Esophagus squamous epithelium (tissue), 5 donors: ENCODE results near the gene NKX2-1. TPM values are rescaled to one million over a fixed set of nuclear protein-coding genes. Genes with fewer than 3 reads are reported as not detected.

Experiments
- DNase-seq: peaks from one replicate; lab custom pipeline; 2025; lab: John Stamatoyannopoulos, UW
- H3K27ac ChIP-seq, 4 donors: fragments of 200-600 bp; sonication (generic); one replicate each; pipeline ENCODE4 v1.5.1; 2016 to 2019; ENCODE audit warnings: mild to moderate bottlenecking in 1 of 4
- H3K27me3 ChIP-seq, 4 donors: fragments of 200-600 bp; sonication (generic); 1 replicate in 3 of 4; 2 replicates in 1 of 4; pipeline versions ENCODE4 v1.5.1 to v1.6.0; 2017 to 2021; ENCODE audit warnings: antibody characterized with exemption in 1 of 4
- H3K36me3 ChIP-seq, 3 donors: fragments of 200-600 bp; sonication (generic); one replicate each; pipeline ENCODE4 v1.5.1; 2016 to 2019
- H3K4me1 ChIP-seq, 3 donors: fragments of 200-600 bp; sonication (generic); one replicate each; pipeline ENCODE4 v1.5.1; 2017 to 2019
- H3K4me3 ChIP-seq, 4 donors: fragments of 200-600 bp; sonication (generic); 1 replicate in 3 of 4; 2 replicates in 1 of 4; pipeline ENCODE4 v1.5.1; 2016 to 2019; ENCODE audit warnings: mild to moderate bottlenecking in 2 of 4, moderate library complexity in 1 of 4
- H3K9me3 ChIP-seq, 3 donors: fragments of 200-600 bp; sonication (generic); one replicate each; pipeline ENCODE4 v1.5.1; 2016 to 2019
- POLR2A ChIP-seq, 4 donors: fragments of 450-650 bp; IDR thresholded peaks; one replicate each; pipeline ENCODE4 v1.6.1; 2017; ENCODE audit warnings: antibody characterized with exemption in 4 of 4, mild to moderate bottlenecking in 4 of 4, moderate library complexity in 3 of 4
- WGBS, 2 donors: methylation state at CpG; one replicate each; pipeline ENCODE4 v1.1.5; 2018; 5-methylcytosine and 5-hydroxymethylcytosine counted together
- intact Hi-C: fragments of 100-400 bp; cut with DNase I; formaldehyde crosslinking; loops from one replicate; pipeline ENCODE4 v1.15.0; 2022
- total RNA-seq, 4 donors: library from RNA; depleted of rRNA; stranded (reverse); fragments of >200 nt; gene quantifications; one replicate each; pipeline ENCODE4 v1.1.0, GENCODE V29; 2016
- TF ChIP-seq, protein P1 (sequence below), 6 experiments: fragments of 450-650 bp in 4 of 6; fragments of 200-600 bp in 2 of 6; sonication (generic) in 2 of 6; IDR thresholded peaks; one replicate each; pipeline ENCODE4 v1.5.1; 2016 to 2019; ENCODE audit warnings: antibody characterized with exemption in 6 of 6, mild to moderate bottlenecking in 4 of 6, moderate library complexity in 4 of 6
- donor health status: DM: yes; HTN: yes; CAD: no.

NKX2-1 gene
- total RNA-seq: not detected

DNA sequence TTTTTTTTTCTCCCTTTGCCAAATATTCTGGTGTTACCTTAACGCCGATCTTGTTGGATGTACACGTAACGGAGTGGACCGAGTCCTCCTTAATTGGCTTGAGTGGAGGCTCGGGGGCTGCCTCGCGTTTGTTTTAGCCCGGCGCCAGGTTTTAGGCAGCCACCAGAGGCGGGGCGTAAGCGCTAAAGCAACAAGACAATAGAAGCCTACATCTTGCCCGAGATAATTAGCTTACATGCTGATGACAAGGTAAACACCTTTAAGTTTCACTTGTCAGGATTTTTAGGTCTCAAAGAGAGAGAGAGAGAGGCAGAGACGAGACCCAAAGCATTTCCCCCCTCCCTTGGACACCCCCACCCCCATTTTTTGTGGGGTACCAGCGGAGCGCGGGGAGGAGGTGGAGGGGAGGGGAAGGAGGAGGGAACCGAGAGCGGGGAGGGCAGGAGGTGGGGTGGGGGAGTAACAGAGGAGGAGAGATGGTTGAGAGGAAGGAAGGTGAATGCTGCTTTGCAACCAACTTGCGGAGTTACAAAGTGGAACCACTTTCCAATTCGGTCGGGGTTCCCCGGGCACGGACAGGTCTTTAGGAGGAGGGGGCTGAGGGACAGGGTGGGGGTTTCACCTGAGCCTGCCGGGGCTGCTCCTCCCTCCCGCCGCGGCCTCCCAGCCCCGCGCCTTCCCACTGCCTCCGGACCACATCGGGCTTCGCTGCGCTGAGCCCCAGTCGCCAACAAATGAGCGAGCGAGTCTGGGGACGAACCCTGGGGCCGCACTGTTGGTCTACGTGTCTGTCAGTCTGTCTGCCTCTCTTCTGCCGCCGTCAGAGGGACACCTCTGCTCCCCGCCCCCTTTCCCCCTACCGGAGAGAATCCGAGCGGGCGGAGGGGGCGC, at the start of gene NKX2-1:
Gene NKX2-1 (minus strand): TSS at position 802 of the 891 bp plus-strand sequence. CDS start 103 bp downstream, at position 699.
- intact Hi-C loops: no loop called here
- Histone ChIP-seq H3K4me3 (peak within 1 kb of the TSS; percentile 22 to 60 (median 36)), H3K9me3 (no peaks in the 10 kb centered on the region), H3K27me3 (peaks cover 44 to 100% (median 66%) of the 10 kb centered on the region in 4 donors), H3K27ac (no peak within 1 kb of the TSS), H3K4me1 (peaks cover 29 to 69% (median 41%) of the 10 kb centered on the region in 3 donors), H3K36me3 (no peaks in the 10 kb centered on the region)
- TF ChIP-seq, protein P1, sequence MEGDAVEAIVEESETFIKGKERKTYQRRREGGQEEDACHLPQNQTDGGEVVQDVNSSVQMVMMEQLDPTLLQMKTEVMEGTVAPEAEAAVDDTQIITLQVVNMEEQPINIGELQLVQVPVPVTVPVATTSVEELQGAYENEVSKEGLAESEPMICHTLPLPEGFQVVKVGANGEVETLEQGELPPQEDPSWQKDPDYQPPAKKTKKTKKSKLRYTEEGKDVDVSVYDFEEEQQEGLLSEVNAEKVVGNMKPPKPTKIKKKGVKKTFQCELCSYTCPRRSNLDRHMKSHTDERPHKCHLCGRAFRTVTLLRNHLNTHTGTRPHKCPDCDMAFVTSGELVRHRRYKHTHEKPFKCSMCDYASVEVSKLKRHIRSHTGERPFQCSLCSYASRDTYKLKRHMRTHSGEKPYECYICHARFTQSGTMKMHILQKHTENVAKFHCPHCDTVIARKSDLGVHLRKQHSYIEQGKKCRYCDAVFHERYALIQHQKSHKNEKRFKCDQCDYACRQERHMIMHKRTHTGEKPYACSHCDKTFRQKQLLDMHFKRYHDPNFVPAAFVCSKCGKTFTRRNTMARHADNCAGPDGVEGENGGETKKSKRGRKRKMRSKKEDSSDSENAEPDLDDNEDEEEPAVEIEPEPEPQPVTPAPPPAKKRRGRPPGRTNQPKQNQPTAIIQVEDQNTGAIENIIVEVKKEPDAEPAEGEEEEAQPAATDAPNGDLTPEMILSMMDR (IDR thresholded peaks at IDR 0.05): no peak
- no peak for TF ChIP-seq POLR2A (IDR thresholded peaks at IDR 0.05)
- DNase-seq: no peak
- WGBS, 2 donors: 1 to 3% methylated on average over 25 to 38 of the region's 49 CpGs

DNA sequence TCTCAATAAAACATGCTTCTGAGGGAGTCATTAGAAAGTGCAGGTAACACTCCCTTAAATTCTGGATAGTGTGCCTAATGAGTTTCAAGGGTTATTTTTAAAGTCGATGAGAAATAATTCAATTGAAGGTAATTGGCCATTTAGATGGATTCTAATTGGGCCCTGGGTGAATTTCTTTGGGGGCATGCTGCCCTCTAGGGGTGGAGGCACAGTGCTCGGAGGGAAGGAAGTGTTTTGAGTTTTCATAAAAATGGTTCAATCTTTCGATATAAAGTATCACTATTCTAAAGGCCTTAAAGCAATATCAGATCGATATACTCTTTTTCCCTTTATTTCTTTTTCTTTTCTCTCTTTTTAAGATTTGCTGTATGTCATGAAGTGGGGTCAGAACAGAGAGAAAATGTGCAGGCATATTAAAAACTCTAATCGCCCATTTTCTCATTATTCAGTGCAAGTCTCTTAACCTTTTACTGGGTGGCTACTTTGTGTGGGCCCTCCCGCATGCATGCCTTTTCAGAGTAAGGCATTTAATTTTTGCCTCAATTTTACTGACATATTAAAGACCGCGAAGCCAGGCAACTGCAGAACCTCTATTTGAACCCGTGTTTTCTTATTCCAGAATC, 36.9 kb upstream of the NKX2-1 start:
- Histone ChIP-seq H3K9me3 (no peaks in the 10 kb centered on the region), H3K27me3 (peaks cover 0 to 26% (median 0%) of the 10 kb centered on the region in 4 donors), H3K4me3 (no peak overlapping the region), H3K27ac (no peak overlapping the region), H3K4me1 (peaks cover 0 to 5% (median 0%) of the 10 kb centered on the region in 3 donors), H3K36me3 (no peaks in the 10 kb centered on the region)
- no peak for DNase-seq
- intact Hi-C loops: no loop called here
- TF ChIP-seq POLR2A (IDR thresholded peaks at IDR 0.05): no peak
- TF ChIP-seq, protein P1 (IDR thresholded peaks at IDR 0.05): peak; percentile 30 to 63 (median 52)
- 54 to 65% methylated on average over 9 of the region's 9 CpGs for WGBS, 2 donors

DNA sequence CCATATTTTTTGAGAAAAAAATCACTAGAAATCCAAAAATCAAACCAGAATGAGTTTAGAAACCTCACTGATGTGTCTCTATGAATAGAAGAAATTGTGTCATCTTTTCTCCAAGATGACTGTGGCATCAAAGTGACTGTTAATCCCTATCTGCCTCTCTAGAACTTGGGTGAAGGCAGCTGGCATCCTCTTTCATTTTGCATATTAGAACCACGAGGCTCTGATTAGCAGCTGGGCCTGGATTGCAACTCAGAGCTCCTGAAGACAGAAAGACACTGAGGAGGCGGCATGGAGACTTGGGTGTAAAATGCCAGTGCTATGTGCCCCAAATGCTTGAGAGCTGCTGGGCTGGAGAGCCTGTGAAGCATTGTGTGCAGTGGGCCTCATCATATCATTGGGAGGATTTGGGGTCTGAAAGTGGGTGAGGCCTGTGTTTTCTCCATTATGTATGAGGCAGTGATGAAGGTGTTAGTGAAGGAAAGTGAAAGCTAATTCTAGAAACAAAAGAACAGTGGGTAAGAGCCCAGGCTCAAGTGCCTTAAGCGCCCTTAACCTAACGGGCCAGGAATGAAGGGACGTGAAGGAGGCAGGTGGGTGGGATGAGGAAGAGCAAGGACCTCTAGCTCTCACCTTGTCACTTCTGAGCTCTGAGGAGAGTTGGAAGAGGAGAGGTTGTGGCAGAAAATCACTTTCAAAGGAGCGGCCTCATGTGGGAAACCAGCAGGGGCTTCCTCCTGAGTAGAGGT, 36.1 kb upstream of the NKX2-1 start:
- Histone ChIP-seq H3K27me3 (peaks cover 0 to 22% (median 0%) of the 10 kb centered on the region in 4 donors), H3K4me3 (no peak overlapping the region), H3K9me3 (no peaks in the 10 kb centered on the region), H3K27ac (no peak overlapping the region), H3K36me3 (no peaks in the 10 kb centered on the region), H3K4me1 (peaks cover 0 to 5% (median 0%) of the 10 kb centered on the region in 3 donors)
- no peak for TF ChIP-seq POLR2A (IDR thresholded peaks at IDR 0.05)
- TF ChIP-seq, protein P1 (IDR thresholded peaks at IDR 0.05): no peak
- no peak for DNase-seq
- 73 to 77% methylated on average over 6 of the region's 6 CpGs for WGBS, 2 donors
- intact Hi-C loops: no loop called here

DNA sequence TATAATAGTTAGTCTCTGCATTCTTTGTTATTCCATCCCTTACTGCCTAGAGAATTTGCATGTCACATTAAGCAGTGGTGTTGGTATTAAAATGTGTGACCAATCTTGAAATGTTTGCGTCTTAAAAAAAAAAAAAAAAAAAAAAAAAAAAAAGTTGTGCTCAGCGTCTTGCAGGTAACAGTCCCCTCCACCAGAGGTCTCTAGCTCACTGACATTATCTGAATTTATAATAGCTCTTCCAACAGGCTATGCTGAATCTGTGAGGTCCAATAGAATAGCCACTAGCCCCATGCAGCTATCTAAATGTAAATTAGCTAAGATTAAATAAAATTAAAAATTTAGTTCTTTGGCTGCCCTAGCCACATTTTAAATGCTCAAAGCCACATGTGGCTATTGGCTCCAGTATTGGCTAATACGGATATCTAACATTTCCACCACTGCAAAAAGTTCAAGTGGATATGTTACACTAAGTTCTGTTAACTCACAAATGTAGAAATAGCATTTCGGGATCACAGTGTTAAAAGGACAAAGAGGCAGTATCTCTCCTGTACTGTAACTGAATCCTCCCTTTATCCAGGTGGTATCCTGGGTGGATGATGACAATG, 33.7 kb upstream of the NKX2-1 start:
- no peak for DNase-seq
- H3K27ac ChIP-seq: no peak overlapping the region
- H3K27me3 ChIP-seq: peaks cover 0 to 19% (median 0%) of the 10 kb centered on the region in 4 donors
- H3K36me3 ChIP-seq: no peaks in the 10 kb centered on the region
- 28 to 36% methylated on average over 4 of the region's 4 CpGs for WGBS, 2 donors
- intact Hi-C loops: no loop called here
- H3K9me3 ChIP-seq: no peaks in the 10 kb centered on the region
- no peak for TF ChIP-seq POLR2A (IDR thresholded peaks at IDR 0.05)
- TF ChIP-seq, protein P1 (IDR thresholded peaks at IDR 0.05): peak; percentile 19 to 72 (median 52)
- no peaks in the 10 kb centered on the region for H3K4me1 ChIP-seq
- H3K4me3 ChIP-seq: no peak overlapping the region
